ENCODE results near the gene PIP5KL1. TPM values are rescaled to one million over a fixed set of nuclear protein-coding genes. Genes with fewer than 3 reads are reported as not detected.
A peak's percentile ranks its signal among the peaks of the same experiment; 100 is the strongest.

PIP5KL1 gene
- total and polyA plus RNA-seq, 2 experiments from 2014 or later: 0.89 to 3.4 TPM

DNA sequence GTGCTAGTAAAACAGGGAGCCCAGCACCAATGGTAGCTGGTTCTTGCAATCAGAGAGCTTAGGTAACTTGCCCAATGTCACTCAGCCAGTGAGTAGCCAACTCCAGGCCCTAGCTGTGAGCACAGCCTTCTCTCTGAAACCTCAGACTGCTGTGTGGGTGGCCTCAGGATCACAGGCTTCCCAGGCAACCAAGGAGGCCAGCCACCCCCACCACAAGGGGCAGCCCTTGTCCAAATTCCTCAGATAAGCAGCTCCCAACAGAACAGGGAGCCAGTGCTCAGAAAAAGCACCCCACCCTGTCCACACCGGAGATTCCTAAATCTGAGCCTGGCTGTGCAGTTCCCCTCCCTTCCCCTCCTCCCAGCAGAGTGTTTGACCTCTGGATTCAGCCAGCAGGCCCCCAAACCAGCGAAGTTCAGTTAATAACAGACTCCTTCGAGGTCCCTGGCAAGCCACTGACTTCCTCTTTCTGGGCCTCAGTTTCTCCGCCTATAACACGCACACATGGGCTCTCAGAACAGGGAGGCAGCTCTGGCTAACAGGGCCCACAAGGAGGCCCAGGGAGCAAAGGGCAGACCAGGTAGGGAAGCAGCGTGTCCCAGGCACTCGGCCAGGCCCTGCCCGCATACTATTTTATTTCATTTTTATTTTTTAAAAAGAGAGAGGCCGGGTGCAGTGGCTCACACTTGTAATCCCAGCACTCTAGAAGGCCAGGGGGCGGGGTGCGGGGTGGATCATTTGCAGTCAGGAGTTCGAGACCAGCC lies 47.5 kb upstream of the PIP5KL1 start:
- DNase-seq (ENCODE audit: low read depth in 1 of 2, low spot score in 1 of 2): peak; percentile 87 to 95
- no peaks in the 10 kb centered on the region for H3K36me3 ChIP-seq
- H3K27ac ChIP-seq: peak overlapping the region; percentile 92
- H3K9me3 ChIP-seq (ENCODE audit: low read depth): no peaks in the 10 kb centered on the region
- H3K4me1 ChIP-seq (ENCODE audit: low read depth): peaks cover 68% of the 10 kb centered on the region
- H3K27me3 ChIP-seq: no peaks in the 10 kb centered on the region
- peak overlapping the region; percentile 99 for H3K4me3 ChIP-seq
- TF ChIP-seq, protein P1, sequence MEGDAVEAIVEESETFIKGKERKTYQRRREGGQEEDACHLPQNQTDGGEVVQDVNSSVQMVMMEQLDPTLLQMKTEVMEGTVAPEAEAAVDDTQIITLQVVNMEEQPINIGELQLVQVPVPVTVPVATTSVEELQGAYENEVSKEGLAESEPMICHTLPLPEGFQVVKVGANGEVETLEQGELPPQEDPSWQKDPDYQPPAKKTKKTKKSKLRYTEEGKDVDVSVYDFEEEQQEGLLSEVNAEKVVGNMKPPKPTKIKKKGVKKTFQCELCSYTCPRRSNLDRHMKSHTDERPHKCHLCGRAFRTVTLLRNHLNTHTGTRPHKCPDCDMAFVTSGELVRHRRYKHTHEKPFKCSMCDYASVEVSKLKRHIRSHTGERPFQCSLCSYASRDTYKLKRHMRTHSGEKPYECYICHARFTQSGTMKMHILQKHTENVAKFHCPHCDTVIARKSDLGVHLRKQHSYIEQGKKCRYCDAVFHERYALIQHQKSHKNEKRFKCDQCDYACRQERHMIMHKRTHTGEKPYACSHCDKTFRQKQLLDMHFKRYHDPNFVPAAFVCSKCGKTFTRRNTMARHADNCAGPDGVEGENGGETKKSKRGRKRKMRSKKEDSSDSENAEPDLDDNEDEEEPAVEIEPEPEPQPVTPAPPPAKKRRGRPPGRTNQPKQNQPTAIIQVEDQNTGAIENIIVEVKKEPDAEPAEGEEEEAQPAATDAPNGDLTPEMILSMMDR (IDR thresholded peaks at IDR 0.05; ENCODE audit: low read depth, low read length): no peak

DNA sequence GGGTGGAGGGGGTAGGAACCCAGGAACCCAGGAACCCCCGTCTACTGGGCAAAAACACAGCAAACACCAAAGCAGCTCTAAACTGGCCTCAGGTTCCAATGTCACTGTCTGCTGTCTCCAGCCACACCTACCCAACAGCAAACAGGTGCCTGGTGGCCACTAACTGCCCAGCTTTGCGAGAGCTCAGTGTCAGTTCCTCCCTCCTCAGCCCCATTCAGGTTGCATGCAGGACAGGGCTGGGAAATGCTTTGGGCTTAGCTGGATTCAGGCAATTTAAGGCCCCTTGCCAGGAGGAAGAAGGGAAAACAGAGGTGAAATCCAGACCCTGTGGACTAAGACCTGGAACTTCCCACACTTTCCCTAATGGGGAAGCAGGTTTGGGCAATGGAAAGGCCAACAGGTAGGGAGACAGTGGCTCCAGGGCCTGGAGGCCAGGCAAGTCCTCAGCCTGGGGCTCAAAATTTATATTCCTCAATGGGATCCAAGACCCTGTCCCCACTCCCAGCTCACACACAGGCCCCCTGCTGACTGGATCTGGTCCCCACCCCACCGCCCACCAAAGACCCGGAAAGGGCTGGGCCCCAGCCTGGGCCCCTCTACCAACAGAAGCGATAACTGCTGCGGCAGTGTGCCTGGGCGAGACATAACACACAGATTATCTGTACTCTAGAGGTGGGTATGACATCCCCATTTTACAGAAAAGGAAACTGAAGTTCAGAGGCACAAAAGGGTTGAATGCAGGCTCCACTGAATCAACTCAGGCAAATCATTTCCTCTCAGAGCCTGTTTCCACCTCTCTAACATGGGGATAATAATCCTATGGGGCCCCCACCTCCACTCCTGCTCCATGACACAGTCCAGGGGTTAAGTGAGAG lies 46.7 kb upstream of the PIP5KL1 start:
- peak overlapping the region; percentile 92 for H3K27ac ChIP-seq

DNA sequence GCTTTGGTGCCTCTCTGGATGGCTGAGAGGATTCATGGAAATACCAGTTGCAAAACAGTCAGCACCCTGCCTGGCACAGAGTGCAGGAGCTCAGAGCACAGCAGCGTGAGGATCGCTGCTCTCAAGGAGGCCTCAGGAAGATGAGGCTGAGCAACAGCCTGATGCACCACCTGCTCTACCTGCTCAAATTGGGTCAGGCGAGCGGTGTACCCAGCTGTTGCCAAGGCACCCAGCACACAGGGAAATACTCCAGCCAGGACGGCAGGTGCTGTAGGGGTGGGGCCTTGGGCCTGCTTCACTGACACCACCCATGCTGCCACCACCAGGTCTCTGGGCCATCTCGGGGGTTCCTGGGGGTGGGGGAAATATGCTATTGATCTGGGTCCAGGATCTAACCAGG lies 45.9 kb upstream of the PIP5KL1 start:
- Histone ChIP-seq H3K27me3 (no peaks in the 10 kb centered on the region), H3K4me1 (ENCODE audit: low read depth) (peaks cover 70% of the 10 kb centered on the region), H3K4me3 (no peak overlapping the region), H3K36me3 (no peaks in the 10 kb centered on the region), H3K27ac (peak overlapping the region; percentile 92), H3K9me3 (ENCODE audit: low read depth) (no peaks in the 10 kb centered on the region)
- no peak for DNase-seq (ENCODE audit: low read depth in 1 of 2, low spot score in 1 of 2)
- TF ChIP-seq, protein P1 (IDR thresholded peaks at IDR 0.05; ENCODE audit: low read depth, low read length): no peak

More for the DNA sequence above, 46.7 kb upstream of the PIP5KL1 start:
- TF ChIP-seq, protein P1 (IDR thresholded peaks at IDR 0.05; ENCODE audit: low read depth, low read length): no peak
- no peaks in the 10 kb centered on the region for H3K36me3 ChIP-seq
- peak overlapping the region; percentile 21 for H3K4me3 ChIP-seq
- H3K9me3 ChIP-seq (ENCODE audit: low read depth): no peaks in the 10 kb centered on the region
- no peaks in the 10 kb centered on the region for H3K27me3 ChIP-seq
- peaks cover 69% of the 10 kb centered on the region for H3K4me1 ChIP-seq (ENCODE audit: low read depth)
- DNase-seq (ENCODE audit: low read depth in 1 of 2, low spot score in 1 of 2): no peak

DNA sequence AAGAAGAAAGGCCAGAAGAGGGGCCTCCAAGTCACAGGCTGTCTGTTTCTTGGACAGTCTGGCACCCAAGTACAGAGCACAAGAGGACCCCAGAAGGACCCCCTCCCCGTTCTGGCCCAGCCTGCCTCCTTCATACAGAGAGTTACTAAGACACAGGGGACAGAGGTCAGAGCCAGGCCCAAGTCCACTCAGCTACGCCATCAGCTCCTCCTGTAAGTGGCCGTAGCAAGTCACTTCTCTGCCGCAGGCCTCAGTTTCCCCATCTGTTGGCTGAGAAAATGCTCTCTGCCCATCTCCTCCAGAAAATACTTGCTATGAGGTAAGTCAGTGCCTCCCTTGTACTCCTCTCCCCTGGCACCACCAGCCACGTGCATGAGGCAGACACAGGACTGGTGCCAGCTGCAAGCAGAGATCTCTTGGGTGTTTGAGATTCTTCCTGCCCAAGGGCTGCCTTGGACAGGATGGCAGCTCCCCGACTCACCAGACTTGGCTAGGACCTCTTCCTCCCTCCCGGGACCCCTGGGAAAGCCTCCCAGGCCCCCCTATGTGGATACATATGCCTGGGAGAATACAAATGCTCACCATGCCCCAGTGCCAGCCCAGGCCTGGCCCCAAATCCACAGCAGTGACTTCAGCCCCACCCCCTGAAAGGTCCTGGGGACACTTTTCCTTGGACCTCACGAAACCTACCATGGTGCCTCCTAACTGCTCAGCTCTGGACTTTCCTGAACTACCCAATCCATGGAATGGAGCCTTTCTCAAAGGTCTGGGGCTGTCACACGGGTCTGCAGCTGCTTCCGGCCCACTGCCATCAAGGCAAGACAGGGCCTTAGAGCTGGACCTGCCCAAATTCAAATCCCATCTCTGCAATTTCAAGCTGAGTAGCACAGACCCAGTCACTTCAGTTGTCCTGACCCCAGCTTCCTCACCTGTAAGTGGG lies 45.1 kb upstream of the PIP5KL1 start:
- no peaks in the 10 kb centered on the region for H3K27me3 ChIP-seq
- H3K4me1 ChIP-seq (ENCODE audit: low read depth): peaks cover 68% of the 10 kb centered on the region
- TF ChIP-seq, protein P1 (IDR thresholded peaks at IDR 0.05; ENCODE audit: low read depth, low read length): no peak

DNA sequence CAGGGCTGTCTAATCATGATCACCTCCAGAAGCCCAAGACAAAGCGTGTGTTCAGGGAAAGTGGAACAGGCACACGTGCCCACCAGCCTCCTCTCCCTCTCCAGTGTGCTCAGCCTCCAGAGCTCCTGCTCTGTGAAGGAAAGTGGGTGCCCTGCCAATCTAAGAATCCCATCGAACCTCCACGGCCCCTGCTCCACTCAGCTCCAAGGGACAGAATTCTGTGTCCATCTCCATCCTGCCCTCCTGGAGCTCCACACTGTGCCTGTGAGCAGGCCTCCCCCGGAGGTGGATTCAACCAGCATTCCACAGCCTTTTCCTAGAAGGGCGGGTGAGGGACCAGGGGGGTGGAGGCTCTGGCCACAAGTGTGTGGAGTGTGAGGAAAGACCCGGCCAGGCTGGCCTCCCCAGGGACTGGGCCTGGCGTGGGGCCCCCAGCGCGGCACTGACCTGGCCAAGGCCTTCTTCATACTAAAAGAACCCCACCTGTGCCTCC lies 44.2 kb upstream of the PIP5KL1 start:
- H3K4me1 ChIP-seq (ENCODE audit: low read depth): peaks cover 69% of the 10 kb centered on the region
- no peaks in the 10 kb centered on the region for H3K36me3 ChIP-seq
- DNase-seq (ENCODE audit: low read depth in 1 of 2, low spot score in 1 of 2): peak in 1 of 2 donors; percentile 65
- H3K4me3 ChIP-seq: no peak overlapping the region
- H3K9me3 ChIP-seq (ENCODE audit: low read depth): no peaks in the 10 kb centered on the region
- no peaks in the 10 kb centered on the region for H3K27me3 ChIP-seq
- TF ChIP-seq, protein P1 (IDR thresholded peaks at IDR 0.05; ENCODE audit: low read depth, low read length): no peak
- no peak overlapping the region for H3K27ac ChIP-seq

More for the DNA sequence above, 45.1 kb upstream of the PIP5KL1 start:
- Histone ChIP-seq H3K9me3 (ENCODE audit: low read depth) (no peaks in the 10 kb centered on the region), H3K4me3 (no peak overlapping the region), H3K27ac (no peak overlapping the region), H3K36me3 (no peaks in the 10 kb centered on the region)
- no peak for DNase-seq (ENCODE audit: low read depth in 1 of 2, low spot score in 1 of 2)

Measured in cardiac muscle cell (in vitro differentiated cells and primary cell).